B cell (primary cell): ENCODE measurements around the gene MVD.

ENCODE experiments used
- EZH2 ChIP-seq: IDR thresholded peaks from 2 replicates; pipeline ENCODE4 v1.6.1; 2012; ENCODE audit warnings: borderline replicate concordance, low read depth, mild to moderate bottlenecking, moderate library complexity, low read length; ENCODE audit not compliant: insufficient read depth, poor library complexity, severe bottlenecking
- TF ChIP-seq, protein P1 (sequence below): fragments of 200-600 bp; IDR thresholded peaks from one replicate; pipeline ENCODE4 v1.8.0; 2022; ENCODE audit warnings: antibody characterized with exemption, mild to moderate bottlenecking

DNA sequence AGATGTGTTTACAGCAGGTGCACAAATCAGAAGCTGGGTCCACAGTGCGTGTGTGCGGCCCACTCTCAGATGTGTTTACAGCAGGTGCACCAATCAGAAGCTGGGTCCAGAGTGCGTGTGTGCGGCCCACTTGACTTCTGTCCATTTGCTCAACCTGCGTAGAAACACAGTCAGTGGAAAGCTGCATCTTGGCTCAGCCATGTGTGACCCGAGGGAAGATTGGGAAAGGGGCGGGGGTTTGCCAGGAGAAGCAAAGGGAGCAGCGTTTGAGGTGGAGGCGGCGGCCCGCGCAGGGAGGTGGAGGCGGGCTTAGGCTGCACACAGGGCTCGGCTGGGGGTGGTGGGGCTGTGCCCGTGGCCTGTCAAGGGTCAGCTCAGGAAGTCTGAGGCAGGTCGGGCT is 47.7 kb upstream of the MVD start:
- TF ChIP-seq, protein P1, sequence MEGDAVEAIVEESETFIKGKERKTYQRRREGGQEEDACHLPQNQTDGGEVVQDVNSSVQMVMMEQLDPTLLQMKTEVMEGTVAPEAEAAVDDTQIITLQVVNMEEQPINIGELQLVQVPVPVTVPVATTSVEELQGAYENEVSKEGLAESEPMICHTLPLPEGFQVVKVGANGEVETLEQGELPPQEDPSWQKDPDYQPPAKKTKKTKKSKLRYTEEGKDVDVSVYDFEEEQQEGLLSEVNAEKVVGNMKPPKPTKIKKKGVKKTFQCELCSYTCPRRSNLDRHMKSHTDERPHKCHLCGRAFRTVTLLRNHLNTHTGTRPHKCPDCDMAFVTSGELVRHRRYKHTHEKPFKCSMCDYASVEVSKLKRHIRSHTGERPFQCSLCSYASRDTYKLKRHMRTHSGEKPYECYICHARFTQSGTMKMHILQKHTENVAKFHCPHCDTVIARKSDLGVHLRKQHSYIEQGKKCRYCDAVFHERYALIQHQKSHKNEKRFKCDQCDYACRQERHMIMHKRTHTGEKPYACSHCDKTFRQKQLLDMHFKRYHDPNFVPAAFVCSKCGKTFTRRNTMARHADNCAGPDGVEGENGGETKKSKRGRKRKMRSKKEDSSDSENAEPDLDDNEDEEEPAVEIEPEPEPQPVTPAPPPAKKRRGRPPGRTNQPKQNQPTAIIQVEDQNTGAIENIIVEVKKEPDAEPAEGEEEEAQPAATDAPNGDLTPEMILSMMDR = no peak
- TF ChIP-seq EZH2 = no peak
